ENCODE measurements around the gene ADD3.

GRCh38 chr10:109969760-109970346, 37.9 kb upstream of the ADD3 start:
- TF ChIP-seq CTCF (IDR thresholded peaks at IDR 0.05) (no peak), POLR2A (IDR thresholded peaks at IDR 0.05) (no peak)

Data from heart left ventricle (tissue), 13 donors.